Effector memory CD4-positive, alpha-beta T cell (primary cell): ENCODE data around the gene STRN4.
"Not testable (repeated sequence)": the region's sequence is repeated elsewhere in the genome, so short reads cannot be mapped to it uniquely, and the experiment has no call there.

Source experiments
- DNase-seq, 3 donors: peaks; one replicate each; pipeline ENCODE4 v3.0.0-alpha.2; 2020
- H3K27ac ChIP-seq: 2 replicates; pipeline ENCODE4 v1.7.0; 2013; ENCODE audit warnings: mild to moderate bottlenecking, low read length, moderate library complexity; ENCODE audit not compliant: insufficient read depth, poor library complexity, severe bottlenecking
- H3K27me3 ChIP-seq: replicated peaks from 2 replicates; pipeline ENCODE4 v1.7.0; 2013; ENCODE audit warnings: mild to moderate bottlenecking, low read length; ENCODE audit not compliant: insufficient read depth, control insufficient read depth, poor library complexity, severe bottlenecking
- H3K36me3 ChIP-seq: 2 replicates; pipeline ENCODE4 v1.7.0; 2013; ENCODE audit warnings: mild to moderate bottlenecking, low read length, moderate library complexity; ENCODE audit not compliant: control insufficient read depth, insufficient read depth
- H3K4me1 ChIP-seq: 2 replicates; pipeline ENCODE4 v1.7.0; 2013; ENCODE audit warnings: low read length, mild to moderate bottlenecking; ENCODE audit not compliant: control insufficient read depth, insufficient read depth, poor library complexity, severe bottlenecking
- H3K4me3 ChIP-seq: 2 replicates; pipeline ENCODE4 v1.7.0; 2013; ENCODE audit warnings: low read length, low read depth, mild to moderate bottlenecking; ENCODE audit not compliant: insufficient read depth, poor library complexity, severe bottlenecking
- H3K9me3 ChIP-seq: 2 replicates; pipeline ENCODE4 v1.7.0; 2013; ENCODE audit warnings: mild to moderate bottlenecking, low read length, moderate library complexity; ENCODE audit not compliant: control insufficient read depth

STRN4 gene

DNA sequence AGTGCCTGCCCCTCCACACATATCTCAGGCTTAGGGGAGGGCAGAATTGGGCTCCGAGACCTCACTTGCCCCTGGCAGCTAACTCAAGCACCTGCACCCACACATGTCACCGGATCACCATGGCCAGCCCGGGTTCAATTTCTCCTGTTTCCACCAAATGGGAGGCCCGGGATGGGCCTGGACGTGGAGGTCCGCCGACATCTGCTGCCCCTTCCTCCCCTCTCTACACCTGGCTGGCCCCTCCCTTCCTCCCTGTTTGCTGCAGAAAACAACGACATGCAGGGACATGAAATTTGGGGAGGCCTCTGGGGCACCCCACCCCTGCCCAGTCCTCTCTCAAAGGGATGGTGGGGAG is 30.7 kb downstream of the STRN4 start:
- no peak for DNase-seq
- H3K4me1 ChIP-seq: peaks cover 40% of the 10 kb centered on the region
- peak overlapping the region; percentile 89 for H3K27ac ChIP-seq
- H3K9me3 ChIP-seq: no peaks in the 10 kb centered on the region
- peaks cover 11% of the 10 kb centered on the region for H3K36me3 ChIP-seq
- peak overlapping the region; percentile 87 for H3K4me3 ChIP-seq
- H3K27me3 ChIP-seq: no peaks in the 10 kb centered on the region

GRCh38 chr19:46714444-46715106 is 31.7 kb downstream of the STRN4 start:
- H3K4me3 ChIP-seq: peak overlapping the region; percentile 72
- no peaks in the 10 kb centered on the region for H3K27me3 ChIP-seq
- peak overlapping the region; percentile 89 for H3K27ac ChIP-seq
- DNase-seq: no peak
- H3K4me1 ChIP-seq: peaks cover 40% of the 10 kb centered on the region
- H3K9me3 ChIP-seq: no peaks in the 10 kb centered on the region
- peaks cover 16% of the 10 kb centered on the region for H3K36me3 ChIP-seq

- H3K36me3 ChIP-seq: peaks cover 21% of the 10 kb centered on the region
- H3K27me3 ChIP-seq: no peaks in the 10 kb centered on the region
- H3K4me1 ChIP-seq: peaks cover 34% of the 10 kb centered on the region
- peak overlapping the region; percentile 89 for H3K27ac ChIP-seq
- DNase-seq: peak; percentile 65 to 81 (median 74)
- peak overlapping the region; percentile 72 for H3K4me3 ChIP-seq
- no peaks in the 10 kb centered on the region for H3K9me3 ChIP-seq
Observed at GRCh38 chr19:46713781-46714443, 32.3 kb downstream of the STRN4 start.

- not testable (repeated sequence) for H3K4me3 ChIP-seq, H3K27me3 ChIP-seq, DNase-seq, H3K9me3 ChIP-seq
- Histone ChIP-seq H3K4me1 (peaks cover 23% of the 10 kb centered on the region), H3K36me3 (peaks cover 30% of the 10 kb centered on the region), H3K27ac (peak overlapping the region; percentile 89)
Observed at GRCh38 chr19:46712768-46713338, 33.4 kb downstream of the STRN4 start.

DNA sequence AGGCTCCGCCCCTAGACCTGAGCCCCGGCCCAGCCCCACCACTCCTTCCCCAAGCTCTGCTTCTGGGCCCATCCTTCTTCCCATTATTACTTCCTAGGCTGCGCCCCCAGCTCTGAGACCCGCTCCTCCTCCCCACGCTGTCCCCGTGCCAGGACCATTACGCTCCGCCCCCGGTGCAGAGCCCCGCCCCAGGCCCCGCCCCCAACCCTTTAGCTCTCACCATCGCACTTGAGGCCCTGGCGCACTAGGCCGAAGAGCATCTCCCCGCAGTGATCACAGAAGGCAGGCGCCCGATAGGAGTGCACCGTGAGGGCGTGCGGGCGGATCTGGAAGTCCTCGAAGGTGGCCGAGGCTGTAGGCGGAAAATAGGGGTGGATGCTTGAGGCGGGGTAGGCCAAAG is 35.6 kb downstream of the STRN4 start:
- DNase-seq: no peak
- Histone ChIP-seq H3K9me3 (no peaks in the 10 kb centered on the region), H3K4me3 (no peak overlapping the region), H3K27ac (no peak overlapping the region), H3K4me1 (peaks cover 15% of the 10 kb centered on the region), H3K36me3 (peaks cover 44% of the 10 kb centered on the region), H3K27me3 (no peaks in the 10 kb centered on the region)

DNA sequence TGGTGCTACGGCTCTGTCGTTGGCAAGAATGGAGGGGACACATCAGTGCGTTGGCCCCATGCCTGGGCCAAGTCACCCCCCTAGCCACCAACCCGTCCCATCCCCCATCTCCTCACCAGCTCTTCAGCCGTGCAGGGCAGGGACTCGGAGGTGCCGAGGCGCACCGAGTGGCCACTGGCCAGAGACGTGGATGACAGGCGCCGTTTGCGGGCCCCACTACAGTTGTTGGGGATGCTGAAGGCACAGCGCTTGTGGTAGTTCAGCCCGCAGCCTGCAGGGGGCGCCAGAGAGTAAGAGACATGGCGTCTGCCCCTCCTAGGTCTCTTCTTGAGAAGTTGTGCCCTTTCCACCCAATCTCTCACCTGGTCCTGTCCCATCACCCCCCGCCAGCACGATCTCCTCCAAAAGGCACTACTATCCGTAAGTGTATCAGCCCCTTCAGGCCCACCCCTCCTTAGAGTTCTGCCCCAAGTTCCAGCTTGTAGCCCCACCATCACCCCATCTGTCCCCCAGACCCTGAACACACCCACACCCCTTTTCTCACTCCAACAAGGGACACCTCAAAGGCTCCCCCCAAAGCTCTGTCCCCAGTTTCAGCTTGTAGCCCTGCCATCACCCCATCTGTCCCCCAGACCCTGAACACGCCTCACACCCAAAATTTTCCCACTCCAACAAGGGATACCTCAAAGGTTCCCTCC is 41.7 kb downstream of the STRN4 start:
- Histone ChIP-seq H3K4me3 (no peak overlapping the region), H3K27ac (no peak overlapping the region), H3K9me3 (no peaks in the 10 kb centered on the region), H3K36me3 (peaks cover 75% of the 10 kb centered on the region), H3K27me3 (no peaks in the 10 kb centered on the region), H3K4me1 (no peaks in the 10 kb centered on the region)
- peak; percentile 65 to 79 (median 77) for DNase-seq

- Histone ChIP-seq H3K9me3 (no peaks in the 10 kb centered on the region), H3K36me3 (peaks cover 86% of the 10 kb centered on the region)
- DNase-seq: no peak
Observed at GRCh38 chr19:46700704-46701103, 45.5 kb downstream of the STRN4 start.

GRCh38 chr19:46698395-46699321 is 47.6 kb downstream of the STRN4 start:
- Histone ChIP-seq H3K27ac (no peak overlapping the region), H3K9me3 (no peaks in the 10 kb centered on the region), H3K36me3 (peaks cover 95% of the 10 kb centered on the region), H3K4me3 (no peak overlapping the region), H3K4me1 (no peaks in the 10 kb centered on the region), H3K27me3 (no peaks in the 10 kb centered on the region)
- no peak for DNase-seq

More at GRCh38 chr19:46700704-46701103, 45.5 kb downstream of the STRN4 start:
- no peak overlapping the region for H3K27ac ChIP-seq
- H3K4me3 ChIP-seq: no peak overlapping the region
- no peaks in the 10 kb centered on the region for H3K27me3 ChIP-seq
- H3K4me1 ChIP-seq: no peaks in the 10 kb centered on the region

DNA sequence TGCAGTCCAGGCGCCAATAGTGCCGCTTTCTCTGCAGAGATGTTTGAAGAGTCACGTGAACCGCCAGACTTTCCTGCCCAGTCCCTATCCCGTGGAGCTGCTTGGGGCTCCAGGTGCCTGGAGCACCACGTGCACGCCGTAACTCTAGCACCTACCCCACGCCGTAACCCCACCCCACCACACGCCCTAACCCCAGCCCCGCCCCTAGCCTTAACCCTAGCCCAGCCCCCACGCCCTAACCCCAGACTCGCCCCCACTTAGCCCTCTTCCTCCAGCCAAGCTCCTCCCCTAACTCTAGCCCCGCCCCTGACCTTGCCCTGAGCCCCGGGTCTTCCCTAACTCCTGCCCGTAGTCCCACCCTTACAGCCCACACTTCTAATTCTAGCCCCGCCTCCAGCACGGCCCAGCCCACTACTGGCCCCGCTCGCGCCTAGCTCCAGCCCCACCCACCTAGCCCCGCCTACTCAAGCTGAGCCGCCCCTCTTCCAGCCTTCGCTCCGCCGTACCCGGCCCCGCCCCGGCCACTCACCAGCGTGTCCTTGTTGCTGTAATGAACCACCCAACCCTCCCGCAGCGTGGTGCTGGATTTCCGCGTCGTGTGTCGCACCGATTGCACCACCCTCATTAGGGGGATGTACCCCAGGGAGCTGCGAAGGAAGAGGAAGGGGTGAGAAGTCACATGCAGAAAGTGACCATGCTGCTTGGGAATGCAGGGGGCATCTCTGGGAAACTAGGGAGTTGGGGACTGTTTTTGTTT is 48.9 kb downstream of the STRN4 start:
- no peaks in the 10 kb centered on the region for H3K27me3 ChIP-seq
- no peaks in the 10 kb centered on the region for H3K4me1 ChIP-seq
- no peak overlapping the region for H3K4me3 ChIP-seq
- peaks cover 97% of the 10 kb centered on the region for H3K36me3 ChIP-seq
- H3K9me3 ChIP-seq: no peaks in the 10 kb centered on the region
- no peak overlapping the region for H3K27ac ChIP-seq
- DNase-seq: no peak
